Spinal cord (tissue), 10 donors: ENCODE results near the gene GDF10. TPM values are rescaled to one million over a fixed set of nuclear protein-coding genes. Genes with fewer than 3 reads are reported as not detected.

ENCODE experiments used
- DNase-seq, 6 donors: peaks; one replicate each; pipeline versions ENCODE4 v3.0.0 to v3.0.0-alpha.2; 2013 to 2015; ENCODE audit warnings: low spot score in 6 of 6, low read depth in 4 of 6
- H3K27ac ChIP-seq: one replicate; pipeline ENCODE4 v1.5.1; 2013; ENCODE audit warnings: low read depth, low read length, control low read depth
- H3K27me3 ChIP-seq: one replicate; pipeline ENCODE4 v1.6.1; 2013; ENCODE audit warnings: low read length; ENCODE audit not compliant: control insufficient read depth, insufficient read depth
- H3K36me3 ChIP-seq: one replicate; pipeline ENCODE4 v1.6.1; 2013; ENCODE audit warnings: low read length; ENCODE audit not compliant: control insufficient read depth, insufficient read depth
- H3K4me1 ChIP-seq: one replicate; pipeline ENCODE4 v1.6.1; 2013; ENCODE audit warnings: low read length; ENCODE audit not compliant: control insufficient read depth, insufficient read depth
- H3K4me3 ChIP-seq: one replicate; pipeline ENCODE4 v1.5.1; 2013; ENCODE audit warnings: low read depth, low read length, control low read depth
- H3K9me3 ChIP-seq: one replicate; pipeline ENCODE4 v1.6.1; 2013; ENCODE audit warnings: low read length; ENCODE audit not compliant: control insufficient read depth, insufficient read depth
- WGBS: methylation state at CpG from one replicate; pipeline ENCODE4 v1.1.5; 2013; ENCODE audit warnings: missing lambda C conversion rate; ENCODE audit not compliant: insufficient coverage; 5-methylcytosine and 5-hydroxymethylcytosine counted together
- polyA plus RNA-seq, 2 donors: library from polyadenylated mRNA; unstranded; fragments of 120-200 nt; gene quantifications; one replicate each; pipeline ENCODE4 v1.2.1, GENCODE V29; 2013; ENCODE audit not compliant: insufficient read length in 2 of 2
- total RNA-seq, 2 donors: library from RNA; depleted of rRNA in 1 of 2; stranded (reverse); fragments of 120-200 nt in 1 of 2; fragments of >200 nt in 1 of 2; gene quantifications; one replicate each; pipeline versions ENCODE4 v1.2.3 to v1.2.4, GENCODE V29; 2013 to 2014
- donor health status: healthy.

Gene GDF10
- total and polyA plus RNA-seq, 4 donors: 6.4 to 11.2 (median 7.0) TPM

DNA sequence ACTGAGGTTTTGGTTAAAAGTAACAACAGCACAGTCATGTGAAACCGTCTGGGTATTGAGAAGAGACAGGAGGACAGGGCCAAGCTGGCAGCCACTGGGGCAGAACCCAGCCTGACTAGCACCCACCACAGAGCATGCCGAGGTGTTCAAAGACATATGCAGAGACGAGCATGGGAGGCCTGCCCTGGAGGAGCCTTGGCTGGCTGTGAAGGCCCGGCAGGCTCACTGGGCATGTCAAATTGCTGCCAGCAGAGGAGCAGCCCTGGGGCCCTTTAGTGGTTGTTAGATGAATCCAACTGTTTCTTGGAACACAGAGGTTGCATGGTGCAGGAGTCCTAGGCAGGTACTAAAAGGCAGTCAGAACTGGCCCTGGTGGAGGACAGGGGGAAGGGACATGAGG is 17.3 kb downstream of the GDF10 start:
- no peak overlapping the region for H3K4me3 ChIP-seq
- no peaks in the 10 kb centered on the region for H3K9me3 ChIP-seq
- no peaks in the 10 kb centered on the region for H3K27me3 ChIP-seq
- H3K27ac ChIP-seq: no peak overlapping the region
- peaks cover 8% of the 10 kb centered on the region for H3K36me3 ChIP-seq
- H3K4me1 ChIP-seq: peaks cover 7% of the 10 kb centered on the region
- no peak for DNase-seq
- WGBS: 72% methylated on average over 4 of the region's 4 CpGs

DNA sequence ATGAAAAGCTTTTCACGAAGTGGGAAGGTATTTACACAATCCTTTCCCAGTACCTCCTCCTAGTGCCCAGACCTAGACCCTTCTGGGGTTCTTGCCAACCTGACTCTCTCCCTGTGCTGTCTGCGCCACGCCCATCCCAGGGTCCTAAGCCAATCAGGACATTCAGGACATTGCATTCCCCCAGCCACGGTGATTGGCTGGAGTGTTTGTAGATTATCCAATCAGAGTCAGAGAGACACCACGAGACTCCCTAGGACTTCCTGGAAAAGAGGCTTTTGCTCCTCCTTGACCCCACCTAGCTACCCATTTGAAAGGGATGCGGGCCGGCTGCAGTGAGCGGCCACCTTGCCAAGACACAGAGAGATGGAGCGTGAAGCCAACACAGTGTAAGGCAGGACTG is 18.7 kb downstream of the GDF10 start:
- Histone ChIP-seq H3K4me1 (peaks cover 13% of the 10 kb centered on the region), H3K27me3 (no peaks in the 10 kb centered on the region), H3K4me3 (no peak overlapping the region), H3K9me3 (no peaks in the 10 kb centered on the region), H3K27ac (no peak overlapping the region), H3K36me3 (peaks cover 5% of the 10 kb centered on the region)
- 77% methylated on average over 8 of the region's 9 CpGs for WGBS
- no peak for DNase-seq

DNA sequence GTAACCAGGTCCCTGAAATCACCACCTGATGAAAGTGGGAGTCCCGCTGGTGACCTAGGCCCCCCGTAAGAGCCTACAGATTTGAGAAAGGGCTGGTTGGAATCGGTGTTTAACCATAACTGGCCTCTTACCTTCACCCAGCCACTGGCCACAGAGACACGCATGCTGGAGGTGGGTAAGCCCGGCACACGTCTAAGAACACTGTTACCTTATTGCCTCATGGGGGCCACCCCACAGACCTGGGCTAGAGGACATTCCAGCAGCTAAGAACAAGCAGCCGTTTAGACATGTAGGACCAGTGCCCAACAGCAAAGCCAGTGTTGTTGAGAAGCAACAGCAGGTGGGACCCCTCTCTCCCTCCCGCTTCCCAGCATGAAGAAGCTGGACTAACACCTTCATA is 19.8 kb downstream of the GDF10 start:
- H3K4me1 ChIP-seq: peaks cover 14% of the 10 kb centered on the region
- no peak overlapping the region for H3K27ac ChIP-seq
- H3K4me3 ChIP-seq: no peak overlapping the region
- no peaks in the 10 kb centered on the region for H3K36me3 ChIP-seq
- no peak for DNase-seq
- H3K9me3 ChIP-seq: no peaks in the 10 kb centered on the region
- 94% methylated on average over 8 of the region's 8 CpGs for WGBS
- no peaks in the 10 kb centered on the region for H3K27me3 ChIP-seq

DNA sequence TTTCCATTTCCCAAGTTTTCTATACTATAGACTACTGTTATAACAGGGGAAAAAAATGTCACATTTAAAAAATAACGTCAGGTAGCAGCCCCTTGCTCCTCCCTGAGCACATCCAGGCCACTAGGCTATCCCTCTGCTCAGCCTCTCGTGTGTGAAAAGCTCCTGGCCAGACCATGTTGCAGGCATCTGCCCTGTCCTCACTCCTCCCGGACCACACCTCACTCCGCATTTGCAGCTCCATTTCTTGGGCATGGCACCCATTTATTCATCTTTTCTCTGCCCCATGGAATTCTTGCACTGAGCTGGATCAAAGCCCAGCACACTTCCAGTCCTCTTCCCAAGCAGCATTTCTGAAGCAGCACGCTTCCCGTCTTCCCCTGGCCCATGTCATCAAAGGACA is 20.8 kb downstream of the GDF10 start:
- no peak for DNase-seq
- 73% methylated on average over 5 of the region's 6 CpGs for WGBS
- H3K4me3 ChIP-seq: no peak overlapping the region
- no peak overlapping the region for H3K27ac ChIP-seq
- H3K4me1 ChIP-seq: peaks cover 12% of the 10 kb centered on the region
- H3K9me3 ChIP-seq: no peaks in the 10 kb centered on the region
- no peaks in the 10 kb centered on the region for H3K27me3 ChIP-seq
- no peaks in the 10 kb centered on the region for H3K36me3 ChIP-seq

DNA sequence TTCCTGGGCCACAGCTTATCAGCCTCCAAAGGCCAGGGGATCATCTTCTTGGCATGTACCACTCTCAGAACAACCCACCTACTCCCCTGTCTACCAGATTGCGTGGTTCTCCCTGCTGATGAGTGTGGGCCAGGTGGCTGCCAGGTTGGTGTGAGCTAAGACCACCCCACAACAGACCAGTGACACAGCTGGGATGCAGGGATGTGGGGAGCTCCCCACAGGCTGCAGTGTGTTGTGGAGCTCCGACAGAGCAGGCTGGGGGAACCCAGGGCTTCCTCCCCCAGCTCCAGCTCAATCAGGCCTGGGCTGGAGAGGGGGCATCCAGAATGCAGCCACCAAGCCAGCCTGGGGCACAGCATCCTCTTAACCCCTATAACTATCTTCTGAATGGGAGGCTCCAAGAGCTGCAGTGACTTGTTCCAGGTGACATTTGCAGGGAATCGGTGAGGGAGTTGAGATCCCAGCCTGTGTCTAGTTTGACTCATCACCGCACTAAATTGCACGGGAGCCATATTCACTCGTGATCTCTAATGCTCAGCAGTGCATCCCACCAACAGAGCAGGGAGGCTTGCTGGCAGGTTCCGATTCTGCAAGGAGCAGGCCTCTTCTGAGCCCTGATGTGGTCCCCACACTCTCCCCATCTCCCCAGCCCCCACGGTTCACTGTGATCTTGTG is 21.7 kb downstream of the GDF10 start:
- Histone ChIP-seq H3K4me1 (peaks cover 12% of the 10 kb centered on the region), H3K27ac (no peak overlapping the region), H3K4me3 (no peak overlapping the region), H3K27me3 (no peaks in the 10 kb centered on the region), H3K36me3 (no peaks in the 10 kb centered on the region), H3K9me3 (no peaks in the 10 kb centered on the region)
- 80% methylated on average over 5 of the region's 8 CpGs for WGBS
- peak in 1 of 6 donors; percentile 20 for DNase-seq

DNA sequence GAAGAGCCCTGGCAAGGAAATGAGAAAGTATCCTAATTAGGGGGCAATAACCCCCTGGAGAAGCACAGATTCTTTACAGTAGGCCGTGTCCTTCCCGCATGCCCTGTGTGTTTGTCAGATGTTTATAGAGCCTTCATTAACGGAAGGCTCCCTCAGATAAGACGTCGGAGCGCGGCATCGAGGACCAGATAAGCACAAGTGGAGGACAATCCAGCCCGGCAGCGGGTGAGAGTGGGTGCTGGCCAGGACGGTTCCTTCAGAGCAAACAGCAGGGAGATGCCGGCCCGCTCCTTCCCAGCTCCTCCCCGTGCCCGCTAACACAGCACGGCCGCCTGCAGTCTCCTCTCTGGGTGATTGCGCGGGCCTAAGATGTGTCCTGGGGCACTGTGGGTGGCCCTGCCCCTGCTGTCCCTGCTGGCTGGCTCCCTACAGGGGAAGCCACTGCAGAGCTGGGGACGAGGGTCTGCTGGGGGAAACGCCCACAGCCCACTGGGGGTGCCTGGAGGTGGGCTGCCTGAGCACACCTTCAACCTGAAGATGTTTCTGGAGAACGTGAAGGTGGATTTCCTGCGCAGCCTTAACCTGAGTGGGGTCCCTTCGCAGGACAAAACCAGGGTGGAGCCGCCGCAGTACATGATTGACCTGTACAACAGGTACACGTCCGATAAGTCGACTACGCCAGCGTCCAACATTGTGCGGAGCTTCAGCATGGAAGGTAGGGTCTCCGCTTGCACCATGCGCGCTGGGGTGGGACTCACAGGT is 22.5 kb downstream of the GDF10 start, which contains the start of gene GDF2:
Gene GDF2, plus strand, starts transcription at position 155 of the 762 bp plus-strand sequence. Its CDS starts 215 bp downstream, at position 370.
- Histone ChIP-seq H3K4me3 (no peak within 1 kb of the TSS), H3K36me3 (no peaks in the 10 kb centered on the region), H3K27me3 (no peaks in the 10 kb centered on the region), H3K27ac (no peak within 1 kb of the TSS), H3K4me1 (peaks cover 12% of the 10 kb centered on the region), H3K9me3 (no peaks in the 10 kb centered on the region)
- DNase-seq: no peak
- WGBS: 89% methylated on average over 35 of the region's 35 CpGs

DNA sequence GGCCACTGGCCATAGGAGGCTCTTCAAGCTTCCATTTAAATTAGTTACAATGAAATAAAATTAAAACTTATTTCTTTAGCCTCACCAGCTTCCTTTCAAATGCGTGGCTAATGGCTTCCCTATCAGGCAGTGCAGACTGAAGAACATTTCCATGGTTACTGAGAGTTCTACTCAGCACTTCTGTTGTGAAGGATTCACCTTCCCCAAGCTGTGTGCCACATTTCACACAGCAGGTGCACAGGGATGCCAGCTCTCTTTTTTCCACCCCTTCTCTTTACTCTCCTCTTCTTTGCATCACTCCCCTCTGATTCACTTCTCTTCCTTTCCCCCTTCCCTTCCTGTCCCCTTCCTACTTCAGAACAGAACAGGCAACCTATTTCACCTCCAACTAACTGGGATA is 23.1 kb downstream of the GDF10 start:
- H3K27ac ChIP-seq: no peak overlapping the region
- H3K4me1 ChIP-seq: peaks cover 12% of the 10 kb centered on the region
- H3K4me3 ChIP-seq: no peak overlapping the region
- 31% methylated on average over 1 of the region's 1 CpG for WGBS
- no peaks in the 10 kb centered on the region for H3K36me3 ChIP-seq
- peak in 1 of 6 donors; percentile 69 for DNase-seq
- no peaks in the 10 kb centered on the region for H3K27me3 ChIP-seq
- H3K9me3 ChIP-seq: no peaks in the 10 kb centered on the region

GRCh38 chr10:47323636-47324296 is 23.8 kb downstream of the GDF10 start:
- no peak overlapping the region for H3K4me3 ChIP-seq
- no peak overlapping the region for H3K27ac ChIP-seq
- peak in 2 of 6 donors; percentile 40 to 61 for DNase-seq
- H3K36me3 ChIP-seq: no peaks in the 10 kb centered on the region
- H3K9me3 ChIP-seq: no peaks in the 10 kb centered on the region
- WGBS: 56% methylated on average over 3 of the region's 5 CpGs
- H3K4me1 ChIP-seq: peaks cover 12% of the 10 kb centered on the region
- H3K27me3 ChIP-seq: no peaks in the 10 kb centered on the region

DNA sequence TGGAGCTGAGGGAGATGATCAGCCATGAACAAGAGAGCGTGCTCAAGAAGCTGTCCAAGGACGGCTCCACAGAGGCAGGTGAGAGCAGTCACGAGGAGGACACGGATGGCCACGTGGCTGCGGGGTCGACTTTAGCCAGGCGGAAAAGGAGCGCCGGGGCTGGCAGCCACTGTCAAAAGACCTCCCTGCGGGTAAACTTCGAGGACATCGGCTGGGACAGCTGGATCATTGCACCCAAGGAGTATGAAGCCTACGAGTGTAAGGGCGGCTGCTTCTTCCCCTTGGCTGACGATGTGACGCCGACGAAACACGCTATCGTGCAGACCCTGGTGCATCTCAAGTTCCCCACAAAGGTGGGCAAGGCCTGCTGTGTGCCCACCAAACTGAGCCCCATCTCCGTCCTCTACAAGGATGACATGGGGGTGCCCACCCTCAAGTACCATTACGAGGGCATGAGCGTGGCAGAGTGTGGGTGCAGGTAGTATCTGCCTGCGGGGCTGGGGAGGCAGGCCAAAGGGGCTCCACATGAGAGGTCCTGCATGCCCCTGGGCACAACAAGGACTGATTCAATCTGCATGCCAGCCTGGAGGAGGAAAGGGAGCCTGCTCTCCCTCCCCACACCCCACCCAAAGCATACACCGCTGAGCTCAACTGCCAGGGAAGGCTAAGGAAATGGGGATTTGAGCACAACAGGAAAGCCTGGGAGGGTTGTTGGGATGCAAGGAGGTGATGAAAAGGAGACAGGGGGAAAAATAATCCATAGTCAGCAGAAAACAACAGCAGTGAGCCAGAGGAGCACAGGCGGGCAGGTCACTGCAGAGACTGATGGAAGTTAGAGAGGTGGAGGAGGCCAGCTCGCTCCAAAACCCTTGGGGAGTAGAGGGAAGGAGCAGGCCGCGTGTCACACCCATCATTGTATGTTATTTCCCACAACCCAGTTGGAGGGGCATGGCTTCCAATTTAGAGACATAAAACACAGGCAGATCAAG is 25.6 kb downstream of the GDF10 start:
- no peak for DNase-seq
- Histone ChIP-seq H3K4me1 (peaks cover 12% of the 10 kb centered on the region), H3K4me3 (no peak overlapping the region), H3K27me3 (no peaks in the 10 kb centered on the region), H3K27ac (no peak overlapping the region), H3K9me3 (no peaks in the 10 kb centered on the region), H3K36me3 (no peaks in the 10 kb centered on the region)
- WGBS: 95% methylated on average over 24 of the region's 30 CpGs
